Fibroblast of pulmonary artery (primary cell): ENCODE measurements around the gene NR2F1.

Experiments
- DNase-seq: peaks from one replicate; pipeline ENCODE4 v3.0.0-alpha.2; 2010; ENCODE audit warnings: low read depth
- H3K4me3 ChIP-seq: replicated peaks from 2 replicates; pipeline ENCODE4 v1.5.1; 2011; ENCODE audit warnings: low read depth, mild to moderate bottlenecking, control low read depth, low read length, moderate library complexity
- TF ChIP-seq, protein P1 (sequence below): IDR thresholded peaks from 2 replicates; pipeline ENCODE4 v1.5.1; 2011; ENCODE audit warnings: mild to moderate bottlenecking, control low read depth, low read length, inconsistent platforms; ENCODE audit errors: missing control alignments

The NR2F1 gene

DNA sequence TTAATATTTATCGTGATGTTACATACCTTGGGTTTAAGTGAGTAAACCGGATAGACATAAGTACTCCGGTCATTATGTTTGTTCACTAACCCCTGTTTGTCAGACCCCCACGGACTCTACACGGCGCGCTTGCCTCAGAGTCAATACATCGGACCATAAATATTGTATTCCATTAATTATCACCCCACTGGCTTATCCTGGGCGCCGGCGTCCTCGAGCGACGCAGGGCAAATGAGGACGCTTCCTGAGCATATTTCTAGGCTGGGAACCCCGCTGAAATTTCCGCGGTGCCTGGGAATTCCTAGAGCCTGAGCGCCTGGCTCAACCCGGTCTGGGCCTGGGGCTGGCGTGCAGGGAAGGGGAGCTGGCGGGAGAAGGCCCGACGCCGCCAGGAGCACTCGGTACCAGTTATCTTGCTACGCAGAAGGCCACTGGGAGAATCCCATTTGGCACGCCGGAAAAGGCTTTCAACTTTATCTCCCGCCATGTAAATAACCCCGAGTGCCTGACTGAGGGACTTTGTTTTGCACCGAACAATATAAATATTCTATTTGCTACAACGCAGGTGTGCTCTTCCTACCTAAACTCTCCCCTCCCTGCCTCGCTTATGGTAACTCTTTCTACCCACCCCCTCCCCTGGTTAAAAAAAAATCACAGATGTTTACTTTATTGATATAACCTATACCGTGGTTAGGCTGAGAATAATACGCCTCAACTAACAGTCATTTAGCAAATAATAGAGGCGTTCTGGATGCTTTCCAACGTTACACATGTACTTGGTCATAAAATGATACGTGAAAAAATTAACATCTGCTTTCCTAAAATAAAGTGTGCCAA is 19.4 kb downstream of the NR2F1 start:
- no peak for DNase-seq
- no peak overlapping the region for H3K4me3 ChIP-seq
- TF ChIP-seq, protein P1, sequence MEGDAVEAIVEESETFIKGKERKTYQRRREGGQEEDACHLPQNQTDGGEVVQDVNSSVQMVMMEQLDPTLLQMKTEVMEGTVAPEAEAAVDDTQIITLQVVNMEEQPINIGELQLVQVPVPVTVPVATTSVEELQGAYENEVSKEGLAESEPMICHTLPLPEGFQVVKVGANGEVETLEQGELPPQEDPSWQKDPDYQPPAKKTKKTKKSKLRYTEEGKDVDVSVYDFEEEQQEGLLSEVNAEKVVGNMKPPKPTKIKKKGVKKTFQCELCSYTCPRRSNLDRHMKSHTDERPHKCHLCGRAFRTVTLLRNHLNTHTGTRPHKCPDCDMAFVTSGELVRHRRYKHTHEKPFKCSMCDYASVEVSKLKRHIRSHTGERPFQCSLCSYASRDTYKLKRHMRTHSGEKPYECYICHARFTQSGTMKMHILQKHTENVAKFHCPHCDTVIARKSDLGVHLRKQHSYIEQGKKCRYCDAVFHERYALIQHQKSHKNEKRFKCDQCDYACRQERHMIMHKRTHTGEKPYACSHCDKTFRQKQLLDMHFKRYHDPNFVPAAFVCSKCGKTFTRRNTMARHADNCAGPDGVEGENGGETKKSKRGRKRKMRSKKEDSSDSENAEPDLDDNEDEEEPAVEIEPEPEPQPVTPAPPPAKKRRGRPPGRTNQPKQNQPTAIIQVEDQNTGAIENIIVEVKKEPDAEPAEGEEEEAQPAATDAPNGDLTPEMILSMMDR = no peak

DNA sequence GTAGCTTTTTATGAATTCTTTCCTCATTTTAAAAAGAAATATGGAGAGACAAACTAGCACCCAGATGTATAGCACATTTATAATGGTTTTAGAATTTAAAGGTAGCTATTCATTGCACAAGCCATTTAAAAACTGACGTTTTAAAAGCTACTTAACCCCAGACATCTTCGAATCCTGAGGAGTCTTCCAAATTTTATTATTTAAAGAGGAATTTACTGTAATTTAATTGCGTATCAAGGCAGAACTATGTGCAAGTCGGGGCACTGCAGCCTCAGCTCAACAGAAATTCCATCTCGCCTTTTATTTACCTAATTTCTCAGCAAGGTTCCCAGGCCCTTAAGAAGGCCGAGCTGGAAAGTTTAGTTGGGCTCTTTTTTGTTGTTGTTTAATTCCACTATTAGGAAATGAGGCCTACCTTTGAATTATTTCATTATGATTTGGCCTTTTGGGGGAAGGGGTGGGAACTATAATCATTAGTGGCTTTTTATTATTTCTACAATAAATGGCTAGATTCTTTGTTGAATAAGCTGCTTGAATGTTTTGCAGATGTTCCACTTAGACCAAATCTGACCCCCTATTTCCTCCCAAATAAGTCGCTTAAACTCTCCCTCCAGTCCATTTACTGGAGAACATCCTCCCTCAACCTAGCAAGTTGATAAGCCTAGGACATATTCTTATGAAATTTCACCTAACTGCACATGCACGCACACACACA is 20.2 kb downstream of the NR2F1 start:
- TF ChIP-seq, protein P1 = no peak
- DNase-seq = no peak

DNA sequence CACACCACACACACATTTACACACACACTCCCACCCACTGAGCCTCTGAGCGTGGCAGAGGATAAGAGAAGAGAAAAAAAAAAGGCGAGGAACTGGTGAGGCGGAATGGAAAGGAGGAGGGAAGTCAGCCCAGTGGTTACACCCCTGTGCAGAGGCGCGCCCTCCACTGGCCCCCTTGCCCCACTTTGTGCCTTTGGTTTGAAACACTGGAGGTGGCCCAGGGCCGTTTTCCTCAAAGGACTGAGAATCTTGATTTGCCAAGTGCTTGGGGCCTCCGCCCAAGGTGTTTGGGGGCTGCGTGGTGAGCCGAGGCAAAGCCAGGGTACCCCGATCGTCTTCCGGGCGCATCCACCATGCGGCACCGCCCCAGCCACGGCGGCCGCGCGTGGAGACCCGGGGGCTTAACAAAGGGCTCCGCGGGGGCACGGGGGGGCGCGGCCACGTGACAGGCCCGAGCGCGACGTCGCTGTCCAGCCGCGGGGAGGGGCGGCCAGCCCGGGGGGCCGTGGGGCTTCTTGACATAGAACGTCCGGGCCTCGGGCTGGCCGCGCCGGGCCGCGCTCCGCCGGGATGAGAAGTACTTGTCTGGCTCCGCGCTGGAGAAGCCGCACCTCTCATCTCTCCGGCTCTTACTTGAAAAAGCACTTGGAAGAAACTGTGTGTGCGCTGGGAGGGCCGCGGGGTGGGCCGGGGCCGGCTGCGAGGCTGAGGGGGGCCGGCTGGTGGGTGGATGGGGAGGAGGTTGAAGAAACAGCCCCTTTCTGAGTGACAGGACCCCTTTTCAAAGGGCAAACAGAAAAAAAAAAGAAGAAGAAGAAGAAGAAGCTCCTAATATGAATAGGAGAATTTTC is 21.0 kb downstream of the NR2F1 start:
- peak overlapping the region; percentile 13 for H3K4me3 ChIP-seq
- no peak for DNase-seq
- TF ChIP-seq, protein P1 = no peak

More for the DNA sequence above, 20.2 kb downstream of the NR2F1 start:
- H3K4me3 ChIP-seq = no peak overlapping the region

- no peak overlapping the region for H3K4me3 ChIP-seq
- TF ChIP-seq, protein P1 = no peak
- no peak for DNase-seq
These were observed 21.9 kb downstream of the NR2F1 start for GRCh38 chr5:93604644-93605515.

DNA sequence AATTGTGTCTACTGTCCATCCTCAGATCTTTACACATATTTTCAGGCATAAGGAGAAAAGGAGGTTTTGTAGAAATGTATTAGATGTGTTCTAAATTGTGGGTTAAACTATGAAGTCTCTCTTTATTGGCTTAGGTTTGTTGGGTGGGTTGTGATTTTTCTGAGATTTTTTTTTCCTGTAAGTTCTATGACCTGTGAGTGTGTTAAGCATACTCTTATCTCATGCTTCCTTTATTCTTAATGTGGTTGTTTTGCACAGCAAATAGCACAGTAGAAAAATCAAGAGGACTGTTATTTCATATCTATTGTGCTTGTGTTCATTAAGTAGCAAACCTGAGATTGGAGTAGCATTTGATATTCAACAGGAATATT is 23.3 kb downstream of the NR2F1 start:
- no peak for DNase-seq
- H3K4me3 ChIP-seq = no peak overlapping the region
- TF ChIP-seq, protein P1 = no peak
